HCT116 (cell line): ENCODE results near the gene ERG. TPM values are rescaled to one million over a fixed set of nuclear protein-coding genes. Genes with fewer than 3 reads are reported as not detected.

Experiments
- ATAC-seq: fragments of 200-7000 bp; cut with Tn5 transposase; 2 replicates; pipeline ENCODE4 v1.9.1; 2020; ENCODE audit warnings: mild to moderate bottlenecking, moderate library complexity
- BruUV-seq: library from RNA; stranded (reverse); fragments of 400-500 nt; replicated peaks from 2 replicates; lab custom pipeline; 2021; lab: Mats Ljungman, UMichigan
- CTCF ChIA-PET: fragments of 300-600 bp; sonication (Branson Sonifier 250); formaldehyde crosslinking; loops from one replicate; lab custom pipeline; 2021; ENCODE audit warnings: antibody characterized with exemption; lab: Charles Lee
- POLR2A ChIA-PET: fragments of 300-600, 350-600 bp; sonication (Branson Sonifier 250); formaldehyde crosslinking; loops from one replicate; lab custom pipeline; 2021; ENCODE audit warnings: antibody characterized with exemption; lab: Charles Lee
- RAD21 ChIA-PET, 2 experiments: fragments of 300-600 bp; sonication (Branson Sonifier 250); formaldehyde crosslinking; loops; one replicate each; lab custom pipeline; 2023; ENCODE audit warnings: low total read pairs in 2 of 2; ENCODE audit not compliant: uncharacterized antibody in 2 of 2, unreplicated experiment in 2 of 2, low non-redundant PET in 1 of 2; lab: Charles Lee
- DNase-seq: peaks from one replicate; pipeline ENCODE4 v3.0.0-alpha.2; 2010; ENCODE audit warnings: low read depth, low spot score
- H2AFZ ChIP-seq: fragments of 200-600 bp; shearing (Covaris generic), sonication (generic); 2 replicates; pipeline ENCODE4 v1.6.1; 2017; ENCODE audit warnings: low read depth, mixed run types, mixed read lengths, antibody characterized with exemption, low read length; ENCODE audit not compliant: poor library complexity, severe bottlenecking
- H3K27ac ChIP-seq: 2 replicates; pipeline ENCODE4 v1.5.1; 2012; ENCODE audit warnings: low read depth, low read length
- H3K27me3 ChIP-seq: fragments of 200-600 bp; sonication (generic); 2 replicates; pipeline ENCODE4 v1.6.1; 2016; ENCODE audit warnings: mixed run types, low read length, mixed read lengths; ENCODE audit not compliant: insufficient read depth
- H3K36me3 ChIP-seq, 2 experiments: fragments of 200-500 bp in 1 of 2; fragments of 200-600 bp in 1 of 2; sonication (Bioruptor generic) in 1 of 2; sonication (generic) in 1 of 2; 2 replicates each; pipeline versions ENCODE4 v1.5.1 to v1.6.1; 2014 to 2016; ENCODE audit warnings: low read length in 2 of 2, inconsistent platforms in 1 of 2, mixed read lengths in 1 of 2, mixed run types in 1 of 2; ENCODE audit not compliant: insufficient read depth in 2 of 2, control insufficient read depth in 1 of 2
- H3K4me1 ChIP-seq, 2 experiments: fragments of 200-600 bp in 1 of 2; sonication (generic) in 1 of 2; 2 replicates each; pipeline versions ENCODE4 v1.5.1 to v1.6.1; 2012 to 2017; ENCODE audit warnings: low read length in 2 of 2, inconsistent platforms in 1 of 2, mild to moderate bottlenecking in 1 of 2, mixed read lengths in 1 of 2, mixed run types in 1 of 2, moderate library complexity in 1 of 2; ENCODE audit not compliant: insufficient read depth in 2 of 2, control insufficient read depth in 1 of 2
- H3K4me2 ChIP-seq: fragments of 200-600 bp; sonication (generic); 2 replicates; pipeline ENCODE4 v1.6.1; 2017; ENCODE audit warnings: mixed run types, low read length, mixed read lengths
- H3K4me3 ChIP-seq, 2 experiments: fragments of 200-600 bp in 1 of 2; sonication (generic) in 1 of 2; replicated peaks in 1 of 2; 2 replicates each; pipeline ENCODE4 v1.5.1; 2011 to 2016; ENCODE audit warnings: low read length in 2 of 2, control low read depth in 1 of 2, low read depth in 1 of 2, mild to moderate bottlenecking in 1 of 2, mixed read lengths in 1 of 2, mixed run types in 1 of 2
- H3K79me2 ChIP-seq: fragments of 200-600 bp; sonication (generic); 2 replicates; pipeline ENCODE4 v1.6.1; 2017; ENCODE audit warnings: mild to moderate bottlenecking, mixed run types, low read length, moderate library complexity, mixed read lengths; ENCODE audit not compliant: insufficient read depth
- H3K9ac ChIP-seq: fragments of 200-600 bp; sonication (generic); 2 replicates; pipeline ENCODE4 v1.6.1; 2016; ENCODE audit warnings: low read length, mixed read lengths
- H3K9me2 ChIP-seq: fragments of 200-600 bp; sonication (generic), shearing (Covaris generic); 2 replicates; pipeline ENCODE4 v1.6.1; 2017; ENCODE audit warnings: mixed run types, mild to moderate bottlenecking, moderate library complexity; ENCODE audit not compliant: insufficient read depth
- H3K9me3 ChIP-seq, 2 experiments: fragments of 200-500 bp in 1 of 2; fragments of 200-600 bp in 1 of 2; sonication (Bioruptor generic) in 1 of 2; sonication (generic) in 1 of 2; 2 replicates each; pipeline ENCODE4 v1.6.1; 2014 to 2017; ENCODE audit warnings: low read length in 2 of 2, mixed read lengths in 2 of 2, inconsistent platforms in 1 of 2, low read depth in 1 of 2, mild to moderate bottlenecking in 1 of 2, mixed run types in 1 of 2, moderate library complexity in 1 of 2; ENCODE audit not compliant: control insufficient read depth in 1 of 2, insufficient read depth in 1 of 2
- H4K20me1 ChIP-seq: fragments of 200-600 bp; sonication (generic), shearing (Covaris generic); 2 replicates; pipeline ENCODE4 v1.6.1; 2017; ENCODE audit warnings: mixed run types, mild to moderate bottlenecking, moderate library complexity; ENCODE audit not compliant: insufficient read depth
- CEBPB ChIP-seq: IDR thresholded peaks from 2 replicates; pipeline ENCODE4 v1.6.1; 2012; ENCODE audit warnings: low read depth
- EGR1 ChIP-seq: IDR thresholded peaks from 2 replicates; pipeline ENCODE4 v1.6.1; 2012; ENCODE audit warnings: low read depth
- ELF1 ChIP-seq: IDR thresholded peaks from 2 replicates; pipeline ENCODE4 v1.6.1; 2012; ENCODE audit warnings: low read depth, borderline replicate concordance
- FOSL1 ChIP-seq: IDR thresholded peaks from 2 replicates; pipeline ENCODE4 v1.6.1; 2012; ENCODE audit warnings: low read depth
- MAX ChIP-seq: IDR thresholded peaks from 2 replicates; pipeline ENCODE4 v1.6.1; 2012
- POLR2A ChIP-seq: IDR thresholded peaks from 2 replicates; pipeline ENCODE4 v1.7.0; 2011; ENCODE audit warnings: borderline replicate concordance; ENCODE audit not compliant: insufficient read depth, insufficient read length; ENCODE audit errors: extremely low read depth
- POLR2AphosphoS5 ChIP-seq: IDR thresholded peaks from 2 replicates; pipeline ENCODE4 v1.6.1; 2011; ENCODE audit warnings: mild to moderate bottlenecking, low read depth, low read length, moderate library complexity
- RAD21 ChIP-seq: IDR thresholded peaks from 2 replicates; pipeline ENCODE4 v1.6.1; 2012; ENCODE audit warnings: low read depth, mild to moderate bottlenecking
- SP1 ChIP-seq: IDR thresholded peaks from 2 replicates; pipeline ENCODE4 v1.6.1; 2012; ENCODE audit warnings: low read depth
- SRF ChIP-seq: IDR thresholded peaks from 2 replicates; pipeline ENCODE4 v1.6.1; 2012; ENCODE audit warnings: low read depth
- TCF7L2 ChIP-seq: IDR thresholded peaks from 2 replicates; pipeline ENCODE4 v1.7.0; 2011; ENCODE audit warnings: borderline replicate concordance, inconsistent platforms; ENCODE audit not compliant: insufficient read depth, insufficient read length; ENCODE audit errors: extremely low read depth
- ZBTB33 ChIP-seq: IDR thresholded peaks from 2 replicates; pipeline ENCODE4 v1.6.1; 2011; ENCODE audit warnings: mild to moderate bottlenecking, low read length, moderate library complexity; ENCODE audit not compliant: insufficient replicate concordance; ENCODE audit errors: extremely low read depth
- ZFX ChIP-seq: fragments of 450-650 bp; IDR thresholded peaks from 2 replicates; pipeline ENCODE4 v1.6.1; 2017
- ZNF274 ChIP-seq: fragments of 200-500 bp; sonication (Bioruptor generic); IDR thresholded peaks from 2 replicates; pipeline ENCODE4 v1.6.1; 2014; ENCODE audit warnings: mild to moderate bottlenecking, low read depth, low read length, inconsistent platforms
- intact Hi-C: fragments of 100-400 bp; cut with micrococcal nuclease; formaldehyde crosslinking; loops from 2 replicates; pipeline ENCODE4 v1.10.0; 2022
- total RNA-seq: library from RNA; stranded (reverse); gene quantifications from one replicate; pipeline ENCODE4 v1.2.1, GENCODE V29; 2021; ENCODE audit not compliant: unreplicated experiment
- TF ChIP-seq, protein P1 (sequence below), 3 experiments: fragments of 200-600 bp in 1 of 3; sonication (generic) in 1 of 3; IDR thresholded peaks in 2 of 3; conservative IDR thresholded peaks in 1 of 3; 2 replicates each; pipeline ENCODE4 v1.5.1; 2012 to 2017; ENCODE audit warnings: low read depth in 2 of 3, low read length in 2 of 3, antibody characterized with exemption in 1 of 3, borderline replicate concordance in 1 of 3, control low read depth in 1 of 3, mild to moderate bottlenecking in 1 of 3, mixed read lengths in 1 of 3, mixed run types in 1 of 3, moderate library complexity in 1 of 3; ENCODE audit not compliant: insufficient read depth in 1 of 3

Gene ERG
- total RNA-seq, 1 experiment from 2014 or later: 0.17 TPM

GRCh38 chr21:38420140-38420539, 78.1 kb downstream of the ERG start:
- H3K27ac ChIP-seq: no peak overlapping the region
- DNase-seq (no peak), ATAC-seq (no peak)
- no peaks in the 10 kb centered on the region for H4K20me1 ChIP-seq
- peaks cover 9% of the 10 kb centered on the region; the same call in 1 of the 2 replicates for H3K27me3 ChIP-seq
- no peaks in the 10 kb centered on the region for H3K9me3 ChIP-seq
- POLR2A ChIA-PET: no interaction called here
- H3K4me3 ChIP-seq: no peak overlapping the region
- no peaks in the 10 kb centered on the region for H3K36me3 ChIP-seq
- CTCF ChIA-PET: no interaction called here
- H3K4me1 ChIP-seq: no peaks in the 10 kb centered on the region
- H3K4me2 ChIP-seq: no peak overlapping the region
- RAD21 ChIA-PET: no interaction called here
- intact Hi-C loops: no loop called here
- no TSS peak for BruUV-seq
- no peak overlapping the region for H2AFZ ChIP-seq
- no peaks in the 10 kb centered on the region for H3K79me2 ChIP-seq
- TF ChIP-seq CEBPB: no peak
- TF ChIP-seq MAX: no peak
- TF ChIP-seq ZBTB33: no peak
- TF ChIP-seq ZFX: no peak
- TF ChIP-seq RAD21: no peak
- no peak for TF ChIP-seq SRF
- TF ChIP-seq FOSL1: no peak
- no peak for TF ChIP-seq SP1
- TF ChIP-seq POLR2AphosphoS5: no peak
- TF ChIP-seq POLR2A: no peak
- no peak for TF ChIP-seq ZNF274
- no peak for TF ChIP-seq TCF7L2
- no peak for TF ChIP-seq EGR1
- TF ChIP-seq ELF1: no peak
- TF ChIP-seq, protein P1, sequence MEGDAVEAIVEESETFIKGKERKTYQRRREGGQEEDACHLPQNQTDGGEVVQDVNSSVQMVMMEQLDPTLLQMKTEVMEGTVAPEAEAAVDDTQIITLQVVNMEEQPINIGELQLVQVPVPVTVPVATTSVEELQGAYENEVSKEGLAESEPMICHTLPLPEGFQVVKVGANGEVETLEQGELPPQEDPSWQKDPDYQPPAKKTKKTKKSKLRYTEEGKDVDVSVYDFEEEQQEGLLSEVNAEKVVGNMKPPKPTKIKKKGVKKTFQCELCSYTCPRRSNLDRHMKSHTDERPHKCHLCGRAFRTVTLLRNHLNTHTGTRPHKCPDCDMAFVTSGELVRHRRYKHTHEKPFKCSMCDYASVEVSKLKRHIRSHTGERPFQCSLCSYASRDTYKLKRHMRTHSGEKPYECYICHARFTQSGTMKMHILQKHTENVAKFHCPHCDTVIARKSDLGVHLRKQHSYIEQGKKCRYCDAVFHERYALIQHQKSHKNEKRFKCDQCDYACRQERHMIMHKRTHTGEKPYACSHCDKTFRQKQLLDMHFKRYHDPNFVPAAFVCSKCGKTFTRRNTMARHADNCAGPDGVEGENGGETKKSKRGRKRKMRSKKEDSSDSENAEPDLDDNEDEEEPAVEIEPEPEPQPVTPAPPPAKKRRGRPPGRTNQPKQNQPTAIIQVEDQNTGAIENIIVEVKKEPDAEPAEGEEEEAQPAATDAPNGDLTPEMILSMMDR (IDR thresholded peaks at IDR 0.05 in 2 of 3, conservative IDR thresholded peaks at IDR 0.05 in 1 of 3; ENCODE audit: borderline replicate concordance in 1 of 3, insufficient read depth in 1 of 3, low read depth in 2 of 3, low read length in 2 of 3): no peak
- H3K9me2 ChIP-seq: no peaks in the 10 kb centered on the region
- H3K9ac ChIP-seq: no peak overlapping the region
